ENCODE measurements around the gene CSF2. TPM values are rescaled to one million over a fixed set of nuclear protein-coding genes. Genes with fewer than 3 reads are reported as not detected.

CSF2 gene
- polyA plus RNA-seq, 1 donor (not counting 4 experiments of a cell fraction or from before 2014, with no cell fraction given) = 7.2 TPM

- no peaks in the 10 kb centered on the region for H3K9me3 ChIP-seq (ENCODE audit: control insufficient read depth, low read depth, low read length)
- no peak for FAIRE-seq
These were observed 1.5 kb downstream of the CSF2 start for GRCh38 chr5:132074772-132075718.

GRCh38 chr5:132075719-132076077, 2.1 kb downstream of the CSF2 start:
- H3K4me2 ChIP-seq (ENCODE audit: control insufficient read depth, extremely low read depth, insufficient read depth, low read depth, low read length) = no peak overlapping the region
- H3K79me2 ChIP-seq (ENCODE audit: control insufficient read depth, insufficient read depth, low read length) = no peaks in the 10 kb centered on the region
- peaks cover 35% of the 10 kb centered on the region for H3K4me1 ChIP-seq (ENCODE audit: control insufficient read depth, extremely low read depth, insufficient read depth, low read length)
- no peak overlapping the region for H3K27ac ChIP-seq (ENCODE audit: control insufficient read depth, insufficient read depth, low read length)
- FAIRE-seq (peak; percentile 13), DNase-seq (ENCODE audit: low read depth, low spot score) (no peak)
- H3K9ac ChIP-seq (ENCODE audit: control insufficient read depth, extremely low read depth, insufficient read depth, low read length) = no peak overlapping the region
- H3K4me3 ChIP-seq (ENCODE audit: control insufficient read depth in 2 of 3, extremely low read depth in 1 of 3, insufficient read depth in 2 of 3, low read depth in 1 of 3, low read length in 3 of 3) = no peak overlapping the region
- no peaks in the 10 kb centered on the region for H3K9me1 ChIP-seq (ENCODE audit: control insufficient read depth, extremely low read depth, insufficient read depth, low read length)
- dilution Hi-C loops (cut with MboI; ENCODE audit: extremely low pct_ligation_motif_present, low sequenced_read_pairs) = no loop called here
- no peaks in the 10 kb centered on the region for H4K20me1 ChIP-seq (ENCODE audit: control insufficient read depth, extremely low read depth, insufficient read depth, low read length)
- H2AFZ ChIP-seq (ENCODE audit: control insufficient read depth, low read length) = no peak overlapping the region
- H3K27me3 ChIP-seq (ENCODE audit: control insufficient read depth, extremely low read depth, insufficient read depth, low read length) = peaks cover 10% of the 10 kb centered on the region
- H3K9me3 ChIP-seq (ENCODE audit: control insufficient read depth, low read depth, low read length) = no peaks in the 10 kb centered on the region
- TF ChIP-seq CTCF (optimal IDR thresholded peaks at IDR 0.05 in 1 of 3, IDR thresholded peaks at IDR 0.05 in 1 of 3, conservative IDR thresholded peaks at IDR 0.05 in 1 of 3; ENCODE audit: extremely low read depth in 1 of 3, insufficient read depth in 2 of 3, low read length in 3 of 3) (no peak), EZH2 (IDR thresholded peaks at IDR 0.05; ENCODE audit: low read length) (no peak)
- peaks cover 0 to 2% of the 10 kb centered on the region in 2 experiments for H3K36me3 ChIP-seq (ENCODE audit: control insufficient read depth in 2 of 2, extremely low read depth in 1 of 2, insufficient read depth in 2 of 2, low read length in 2 of 2)

More at GRCh38 chr5:132074772-132075718, 1.5 kb downstream of the CSF2 start:
- Histone ChIP-seq H3K36me3 (ENCODE audit: control insufficient read depth in 2 of 2, extremely low read depth in 1 of 2, insufficient read depth in 2 of 2, low read length in 2 of 2) (peaks cover 0 to 2% of the 10 kb centered on the region in 2 experiments), H3K4me1 (ENCODE audit: control insufficient read depth, extremely low read depth, insufficient read depth, low read length) (peaks cover 35% of the 10 kb centered on the region), H3K4me2 (ENCODE audit: control insufficient read depth, extremely low read depth, insufficient read depth, low read depth, low read length) (peak overlapping the region; percentile 69), H3K9me1 (ENCODE audit: control insufficient read depth, extremely low read depth, insufficient read depth, low read length) (no peaks in the 10 kb centered on the region), H2AFZ (ENCODE audit: control insufficient read depth, low read length) (no peak overlapping the region), H3K4me3 (ENCODE audit: control insufficient read depth in 2 of 3, extremely low read depth in 1 of 3, insufficient read depth in 2 of 3, low read depth in 1 of 3, low read length in 3 of 3) (peak overlapping the region in 2 of 3 experiments; percentile 23 to 24), H4K20me1 (ENCODE audit: control insufficient read depth, extremely low read depth, insufficient read depth, low read length) (no peaks in the 10 kb centered on the region), H3K9ac (ENCODE audit: control insufficient read depth, extremely low read depth, insufficient read depth, low read length) (peak overlapping the region; percentile 14), H3K79me2 (ENCODE audit: control insufficient read depth, insufficient read depth, low read length) (no peaks in the 10 kb centered on the region), H3K27me3 (ENCODE audit: control insufficient read depth, extremely low read depth, insufficient read depth, low read length) (peaks cover 10% of the 10 kb centered on the region), H3K27ac (ENCODE audit: control insufficient read depth, insufficient read depth, low read length) (no peak overlapping the region)
- DNase-seq (ENCODE audit: low read depth, low spot score) = no peak
- TF ChIP-seq CTCF (optimal IDR thresholded peaks at IDR 0.05 in 1 of 3, IDR thresholded peaks at IDR 0.05 in 1 of 3, conservative IDR thresholded peaks at IDR 0.05 in 1 of 3; ENCODE audit: extremely low read depth in 1 of 3, insufficient read depth in 2 of 3, low read length in 3 of 3) (no peak), EZH2 (IDR thresholded peaks at IDR 0.05; ENCODE audit: low read length) (no peak)
- dilution Hi-C loops (cut with MboI; ENCODE audit: extremely low pct_ligation_motif_present, low sequenced_read_pairs) = no loop called here

Data from keratinocyte (primary cell).